NCI-H1092 treated with DMSO at 0.1 percent for 48 hours (cell line): ENCODE data around the gene MDH2.
"Not testable (repeated sequence)": the region's sequence is repeated elsewhere in the genome, so short reads cannot be mapped to it uniquely, and the experiment has no call there.

Experiments used
- DNase-seq: peaks from one replicate; lab custom pipeline; 2025; lab: John Stamatoyannopoulos, UW

MDH2 gene

DNA sequence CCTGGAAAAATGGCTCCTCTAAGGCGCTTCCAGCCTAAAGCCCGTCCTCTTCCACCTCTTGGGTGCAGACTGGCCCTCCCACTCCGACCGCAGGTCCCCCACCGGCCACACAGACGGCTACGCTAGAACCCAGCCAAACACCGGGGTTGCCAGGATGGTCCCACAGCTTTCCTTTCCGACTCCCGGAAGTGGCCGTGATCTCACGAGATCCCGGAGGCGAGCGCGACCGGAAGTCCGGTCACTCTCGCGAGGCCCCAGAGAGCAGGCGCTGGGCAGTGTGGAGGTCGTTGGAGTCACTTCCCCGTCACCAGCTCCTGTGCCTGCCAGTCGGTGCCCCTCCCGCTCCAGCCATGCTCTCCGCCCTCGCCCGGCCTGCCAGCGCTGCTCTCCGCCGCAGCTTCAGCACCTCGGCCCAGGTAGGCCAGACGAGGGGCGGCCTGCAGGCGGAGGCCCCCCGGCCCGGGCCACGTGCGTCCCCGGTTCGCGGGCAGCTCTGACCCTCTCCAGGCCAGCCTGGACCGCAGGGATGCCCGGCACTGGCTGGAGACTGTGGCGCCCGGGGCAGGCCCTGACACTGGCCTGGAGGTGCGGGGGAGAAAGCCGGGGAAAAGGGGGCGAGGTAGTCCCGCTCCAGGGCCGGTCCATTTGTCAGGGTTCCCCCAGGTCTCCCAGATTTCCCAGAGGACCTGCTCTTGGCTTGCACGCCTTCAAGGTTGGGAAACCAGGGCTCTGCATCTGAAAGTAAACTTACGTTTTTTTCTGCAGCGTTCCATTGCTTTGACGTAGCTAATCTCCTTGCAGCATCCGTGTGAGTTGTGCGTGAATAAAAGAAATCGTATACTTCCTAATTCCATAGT is at the start of gene MDH2, which contains the start of gene STYXL1:
Gene MDH2 (plus strand): TSS at position 296 of the 857 bp plus-strand sequence. CDS start 55 bp downstream, at position 351.
Gene STYXL1 (minus strand): TSS at position 190 of the 857 bp plus-strand sequence. CDS start 17,477 bp downstream, outside the sequence.
- DNase-seq: peak; percentile 95

DNA sequence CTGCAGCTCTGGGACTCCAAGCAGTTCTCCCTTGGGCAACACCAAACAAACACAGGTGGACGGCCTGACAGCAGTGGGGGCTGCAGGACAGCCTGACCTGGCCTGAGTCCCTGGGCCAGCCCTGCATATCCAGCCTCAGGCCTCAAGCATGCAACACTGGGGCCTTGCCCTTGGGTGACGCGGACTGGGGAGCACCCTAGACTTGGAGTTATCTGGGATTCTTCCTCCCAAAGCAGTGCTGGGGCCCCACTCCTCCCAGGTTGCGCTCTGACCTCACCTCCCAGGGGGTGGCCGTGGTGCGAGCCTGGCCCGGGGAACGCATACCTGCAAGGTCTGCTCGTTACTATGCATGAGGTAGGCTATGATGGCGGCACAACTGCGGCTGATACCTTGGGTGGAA is 47.3 kb upstream of the MDH2 start:
- DNase-seq: no peak

- DNase-seq: no peak
These were observed 45.8 kb upstream of the MDH2 start for GRCh38 chr7:76002139-76002538.

- no peak for DNase-seq
These were observed 45.1 kb upstream of the MDH2 start for GRCh38 chr7:76002822-76003221.

- DNase-seq: no peak
These were observed 44.6 kb upstream of the MDH2 start for GRCh38 chr7:76003351-76003750.

DNA sequence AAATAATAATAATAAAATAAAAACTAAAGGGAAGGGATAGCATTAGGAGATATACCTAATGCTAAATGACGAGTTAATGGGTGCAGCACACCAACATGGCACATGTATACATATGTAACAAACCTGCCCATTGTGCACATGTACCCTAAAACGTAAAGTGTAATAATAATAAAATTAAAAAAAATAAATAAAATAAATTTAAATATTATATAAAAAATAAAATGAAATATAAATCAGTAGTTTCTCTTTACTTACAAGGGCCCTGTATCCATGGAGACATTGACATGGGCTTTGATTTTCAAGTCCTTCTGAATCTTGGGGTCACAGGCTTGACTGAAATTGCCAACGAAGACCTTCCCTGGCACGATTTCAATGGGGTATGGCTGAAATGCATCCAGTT is 42.9 kb upstream of the MDH2 start:
- DNase-seq: not testable (repeated sequence)

- DNase-seq: no peak
These were observed 39.7 kb upstream of the MDH2 start for GRCh38 chr7:76008156-76008687.

GRCh38 chr7:76009672-76010600 is 38.0 kb upstream of the MDH2 start:
- DNase-seq: no peak

DNA sequence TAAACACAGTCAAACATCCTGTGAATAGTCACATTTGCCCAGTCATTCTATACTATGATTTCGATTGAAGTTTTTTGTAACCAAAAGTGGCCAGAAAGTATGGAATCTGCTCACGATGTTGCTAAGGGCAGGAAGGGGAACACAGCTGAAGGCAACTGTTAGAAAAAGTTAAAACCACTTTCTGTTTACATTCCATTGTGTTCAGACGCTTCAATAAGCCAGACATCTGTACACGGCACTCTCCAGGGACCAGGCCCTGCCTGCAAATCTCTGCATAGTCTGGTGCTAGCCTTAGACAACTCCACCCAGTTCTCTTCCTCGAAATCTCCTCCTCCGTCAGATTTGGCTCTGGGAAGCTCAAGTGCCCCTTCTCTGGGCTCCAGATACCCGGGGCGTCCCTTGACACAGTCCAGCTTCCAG is 36.5 kb upstream of the MDH2 start:
- DNase-seq: no peak

GRCh38 chr7:76016191-76016947 is 31.5 kb upstream of the MDH2 start:
- DNase-seq: no peak

DNA sequence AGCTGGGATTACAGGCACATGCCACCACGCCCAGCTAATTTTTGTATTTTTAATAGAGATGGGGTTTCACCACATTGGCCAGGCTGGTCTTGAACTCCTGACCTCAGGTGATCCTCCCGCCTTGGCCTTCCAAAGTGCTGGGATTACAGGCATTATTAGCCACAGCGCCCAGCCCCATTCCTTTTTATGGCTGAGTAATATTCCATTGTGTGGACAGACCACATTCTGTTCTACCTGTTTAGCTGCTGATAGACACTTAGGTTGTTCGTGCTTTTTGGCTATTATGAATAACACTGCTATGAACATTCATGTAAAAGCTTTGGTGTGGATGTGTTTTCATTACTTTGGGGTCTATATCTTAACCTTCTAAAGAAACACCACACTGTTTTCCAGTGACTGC is 29.4 kb upstream of the MDH2 start:
- DNase-seq: not testable (repeated sequence)

DNA sequence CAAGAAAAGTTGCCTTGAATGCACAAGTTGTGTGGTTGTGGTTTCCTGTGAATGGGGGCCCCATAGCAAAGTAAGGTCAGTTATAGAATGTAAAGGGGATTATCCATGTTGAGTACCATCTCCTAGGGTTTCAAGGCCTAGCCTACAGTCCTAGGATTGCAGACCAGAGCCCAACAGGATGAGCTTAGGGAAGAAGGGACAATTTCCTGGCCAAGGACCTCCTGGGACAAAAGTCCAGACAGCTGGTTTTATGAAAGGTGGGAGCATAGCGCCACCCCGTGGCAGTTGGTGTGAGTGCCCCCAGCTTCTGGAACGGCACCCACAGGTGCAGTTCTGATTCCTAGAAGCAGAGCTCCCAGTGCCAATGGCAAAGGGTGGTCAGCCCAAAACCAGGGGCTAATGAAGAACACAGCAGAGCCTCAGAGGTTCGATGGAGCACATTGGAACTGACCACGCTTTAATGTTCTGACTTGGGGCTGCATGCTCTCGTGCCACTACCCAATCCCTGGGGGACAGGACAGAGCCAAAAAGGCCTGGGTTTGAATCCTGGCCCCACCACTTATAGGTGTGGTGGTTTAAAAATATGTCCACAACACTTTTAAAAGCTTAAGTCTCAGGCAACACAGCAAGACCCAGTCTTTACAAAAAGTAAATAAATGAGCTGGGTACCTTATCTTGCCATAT is 27.7 kb upstream of the MDH2 start:
- peak; percentile 46 for DNase-seq

DNA sequence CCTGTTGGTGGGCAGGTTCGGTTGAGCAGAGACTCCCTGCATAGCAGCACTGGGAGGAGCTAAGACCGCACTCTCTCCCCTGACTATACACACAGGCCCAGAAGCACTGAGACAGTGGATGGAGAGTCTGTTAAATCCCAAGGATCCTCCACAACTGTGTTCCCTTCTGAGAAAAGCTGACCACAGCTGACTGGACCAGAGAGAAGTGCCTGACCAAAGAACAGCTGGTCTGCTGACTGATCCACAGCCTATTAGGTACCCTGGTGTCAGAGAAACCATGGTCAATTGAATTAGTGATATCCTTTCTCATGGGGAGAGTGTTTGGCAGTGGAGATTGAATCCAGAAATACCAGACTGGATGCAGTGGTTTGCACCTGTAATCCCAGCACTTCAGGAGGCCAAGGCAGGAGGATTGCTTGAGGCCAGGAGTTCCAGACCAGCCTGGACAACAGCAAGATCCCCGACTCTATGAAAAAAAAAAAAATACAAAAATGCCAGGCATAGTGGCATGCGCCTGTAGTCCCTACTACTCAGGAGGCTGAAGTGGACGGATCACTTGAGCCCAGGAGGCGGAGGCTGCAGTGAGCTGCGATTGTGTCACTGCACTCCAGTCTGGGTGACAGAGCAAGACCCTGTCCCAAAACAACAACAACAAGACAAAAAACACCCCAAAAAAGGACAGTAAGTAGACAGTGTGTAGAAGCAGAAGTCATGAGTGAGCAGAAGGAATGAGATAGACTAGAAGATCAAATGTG is 25.7 kb upstream of the MDH2 start:
- no peak for DNase-seq

- no peak for DNase-seq
These were observed 24.9 kb upstream of the MDH2 start for GRCh38 chr7:76023002-76023401.

DNA sequence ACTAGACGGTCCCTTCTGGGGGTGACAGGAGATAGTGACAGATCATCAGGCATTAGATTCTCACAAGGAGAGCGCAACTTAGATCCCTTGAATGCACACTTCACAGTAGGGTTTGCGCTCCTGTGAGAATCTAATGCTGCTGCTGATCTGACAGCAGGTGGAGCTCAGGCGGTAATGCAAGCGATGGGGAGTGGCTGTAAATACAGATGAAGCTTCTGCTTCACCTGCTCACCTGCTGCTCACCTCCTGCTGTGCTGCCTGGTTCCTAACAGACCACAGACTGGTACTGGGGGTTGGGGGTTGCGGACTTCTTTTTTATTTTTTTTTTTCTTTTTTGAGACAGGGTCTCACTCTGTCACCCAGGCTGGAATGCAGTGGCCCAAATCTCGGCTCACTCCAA is 18.2 kb upstream of the MDH2 start:
- not testable (repeated sequence) for DNase-seq

DNA sequence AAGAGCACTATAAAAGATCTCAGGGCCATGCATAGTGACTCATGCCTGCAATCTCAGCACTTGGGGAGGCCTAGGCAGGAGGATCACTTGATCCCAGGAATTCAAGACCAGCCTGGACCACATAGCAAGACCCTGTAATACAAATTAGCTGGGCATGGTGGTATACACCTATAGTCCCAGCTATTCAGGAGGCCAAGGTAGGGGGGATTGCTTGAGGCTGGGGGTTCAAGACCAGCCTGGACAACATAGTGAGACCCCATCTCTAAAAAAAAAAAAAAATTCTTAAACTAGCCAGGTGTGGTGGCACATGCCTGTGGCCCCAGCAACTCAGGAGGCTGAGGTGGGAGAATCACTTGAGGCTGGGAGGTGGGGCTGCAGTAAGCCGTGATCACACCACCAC is 15.9 kb upstream of the MDH2 start:
- no peak for DNase-seq

- DNase-seq: no peak
These were observed 10.6 kb upstream of the MDH2 start for GRCh38 chr7:76037310-76037709.

DNA sequence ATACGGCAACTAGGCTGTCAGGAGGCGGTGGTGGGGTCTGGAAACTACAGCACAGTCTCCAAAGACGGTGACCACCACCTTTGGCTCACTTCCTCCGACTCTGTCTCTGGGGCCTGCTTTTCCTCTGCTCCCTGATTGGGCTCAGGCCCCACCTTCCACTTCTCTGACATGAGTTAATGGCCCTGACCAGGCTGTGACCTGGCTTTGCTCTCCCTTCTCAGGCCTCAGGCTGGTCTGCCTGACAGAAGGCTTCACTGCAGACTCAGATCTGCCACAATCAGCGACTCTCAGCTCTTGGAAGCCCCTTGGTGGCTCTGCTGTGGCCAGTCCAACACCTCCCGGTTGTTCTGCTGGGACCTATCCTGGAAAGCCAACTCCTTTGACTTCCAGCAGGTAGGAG is 7.8 kb upstream of the MDH2 start:
- no peak for DNase-seq

DNA sequence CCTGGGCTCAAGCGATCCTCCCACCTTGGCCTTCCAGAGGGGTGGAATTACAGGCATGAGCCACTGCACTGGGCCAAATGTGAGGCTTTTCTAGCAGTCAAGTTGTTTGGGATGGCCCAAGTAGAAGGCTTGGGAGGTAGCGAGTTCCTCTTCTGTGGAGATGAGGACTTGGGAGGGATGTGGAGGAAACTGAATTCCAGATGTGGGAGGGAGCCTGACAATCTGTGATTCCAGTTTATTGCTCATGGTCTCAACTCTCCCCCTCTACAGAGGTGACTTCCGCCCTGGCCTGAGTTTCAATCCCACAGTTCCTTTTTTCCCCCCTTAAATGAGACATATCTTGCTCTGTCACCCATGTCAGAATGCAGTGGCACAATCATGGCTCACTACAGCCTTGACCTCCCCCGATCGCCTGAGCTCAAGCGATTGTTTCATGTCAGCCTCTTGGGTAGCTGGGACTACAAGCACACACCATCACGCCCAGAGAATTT is 3.5 kb upstream of the MDH2 start:
- DNase-seq: no peak

- no peak for DNase-seq
These were observed 548 bp upstream of the MDH2 start for GRCh38 chr7:76047305-76047810.
